GM18858 (cell line): ENCODE results near the gene EXOC6B.

Experiments
- ATAC-seq: cut with Tn5 transposase; IDR thresholded peaks from one replicate; pipeline ENCODE4 v1.9.1; 2021; ENCODE audit not compliant: unreplicated experiment

Gene EXOC6B

GRCh38 chr2:72128059-72128842 is 697.6 kb downstream of the EXOC6B start:
- ATAC-seq: no peak

- no peak for ATAC-seq
These were observed 698.3 kb downstream of the EXOC6B start for GRCh38 chr2:72127401-72128058.

GRCh38 chr2:72126186-72127100 is 699.4 kb downstream of the EXOC6B start:
- ATAC-seq: no peak
